ENCODE measurements around the gene ST14.

DNA sequence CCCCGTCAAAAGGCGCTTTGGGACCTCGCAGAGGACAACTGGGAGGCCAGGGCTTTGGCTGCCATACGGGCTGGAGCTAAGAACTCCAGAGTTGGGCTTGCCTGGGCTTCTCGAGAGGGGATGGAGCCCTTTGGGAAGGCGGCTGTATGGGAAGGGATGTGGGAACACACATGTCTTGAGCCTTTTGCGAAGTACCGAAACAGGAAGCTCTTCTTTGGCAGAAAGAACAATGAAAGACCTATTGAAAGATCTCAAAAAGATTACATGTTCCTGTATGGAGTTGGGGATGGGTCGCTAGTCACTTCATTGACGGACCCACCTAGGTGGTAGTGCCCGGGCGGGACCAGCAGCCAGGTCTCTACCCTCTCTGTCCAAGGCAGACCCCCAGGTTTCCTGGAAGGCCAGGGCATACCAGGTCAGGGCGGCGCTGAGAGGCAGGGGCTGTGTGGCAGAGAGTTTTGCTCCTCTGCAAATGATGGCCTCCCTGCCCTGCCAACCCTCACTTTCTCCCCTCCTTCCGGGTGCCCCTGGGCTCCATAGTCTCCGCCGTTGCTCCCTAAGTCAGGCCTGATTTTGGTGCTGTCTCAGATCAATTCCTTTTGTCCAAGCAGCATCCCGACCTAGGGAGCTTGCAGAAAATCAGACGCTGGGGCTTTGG, 1.0 kb downstream of the ST14 start:
- TF ChIP-seq BHLHE40 (IDR thresholded peaks at IDR 0.05; ENCODE audit: borderline replicate concordance) (no peak), ELF4 (IDR thresholded peaks at IDR 0.05) (no peak), TARDBP (IDR thresholded peaks at IDR 0.05) (no peak), FOXK2 (IDR thresholded peaks at IDR 0.05) (no peak), FOXM1 (IDR thresholded peaks at IDR 0.05; ENCODE audit: borderline replicate concordance) (no peak), ZNF384 (IDR thresholded peaks at IDR 0.05) (no peak)

All from HEK293T (cell line).